Adrenal gland (tissue), 12 donors: Measurements from ENCODE around the gene DKKL1. TPM values are rescaled to one million over a fixed set of nuclear protein-coding genes. Genes with fewer than 3 reads are reported as not detected.
"Not testable (repeated sequence)": the region's sequence is repeated elsewhere in the genome, so short reads cannot be mapped to it uniquely, and the experiment has no call there.

Source experiments
- DNase-seq, 7 donors: peaks; one replicate each; pipeline ENCODE4 v3.0.0-alpha.2; 2019 to 2020
- H3K27ac ChIP-seq, 5 donors: fragments of 200-600 bp; sonication (generic) in 4 of 5; 1 replicate in 3 of 5; 2 replicates in 2 of 5; pipeline versions ENCODE4 v1.5.1 to v1.8.0; 2016 to 2020; ENCODE audit warnings: mild to moderate bottlenecking in 1 of 5
- H3K27me3 ChIP-seq: fragments of 200-600 bp; 2 replicates; pipeline ENCODE4 v1.8.0; 2021
- H3K36me3 ChIP-seq, 2 donors: fragments of 200-600 bp; replicated peaks in 1 of 2; 1 replicate in 1 of 2; 2 replicates in 1 of 2; pipeline versions ENCODE4 v1.5.1 to v1.8.0; 2018 to 2022
- H3K4me1 ChIP-seq, 2 donors: fragments of 200-600 bp; replicated peaks in 1 of 2; 1 replicate in 1 of 2; 2 replicates in 1 of 2; pipeline versions ENCODE4 v1.5.1 to v1.8.0; 2018 to 2021
- H3K4me3 ChIP-seq, 4 donors: fragments of 200-600 bp; sonication (generic) in 3 of 4; one replicate each; pipeline ENCODE4 v1.5.1; 2016 to 2018
- H3K9me3 ChIP-seq, 3 donors: fragments of 200-600 bp; sonication (generic) in 1 of 3; replicated peaks in 1 of 3; 1 replicate in 2 of 3; 2 replicates in 1 of 3; pipeline versions ENCODE4 v1.5.1 to v1.8.0; 2016 to 2021
- POLR2A ChIP-seq, 2 donors: fragments of 450-650 bp; IDR thresholded peaks; one replicate each; pipeline ENCODE4 v1.6.1; 2017; ENCODE audit warnings: antibody characterized with exemption in 2 of 2, mild to moderate bottlenecking in 2 of 2, moderate library complexity in 1 of 2
- WGBS, 4 donors: extraction: QIAGEN DNeasy Blood & Tissue Kit in 2 of 4; methylation state at CpG; one replicate each; pipeline versions ENCODE4 v1.1.5 to v1.1.7; 2013 to 2017; 5-methylcytosine and 5-hydroxymethylcytosine counted together
- intact Hi-C, 2 donors: fragments of 100-400 bp; cut with DNase I; formaldehyde crosslinking; loops; one replicate each; pipeline versions ENCODE4 v1.14.1 to v1.15.0; 2022 to 2023
- polyA plus RNA-seq, 3 donors: library from polyadenylated mRNA; stranded (reverse); fragments of 200-250 nt in 2 of 3; fragments of 350-450 nt in 1 of 3; fragmentation: Illumina TruSeq in 1 of 3; extraction: RNeasy Lipid Tissue Mini Kit (QIAGEN cat#74804) in 1 of 3; gene quantifications; one replicate each; pipeline ENCODE4 v1.2.3, GENCODE V29; 2013 to 2014
- total RNA-seq, 9 donors: library from RNA; depleted of rRNA in 4 of 9; stranded (reverse); fragments of >200 nt in 4 of 9; fragments of 120-200 nt in 1 of 9; fragmentation: NEBNext Ultra II Directional in 1 of 9; extraction: Animal tissue kit (Norgen Biotek cat#: 25700) in 1 of 9; gene quantifications; one replicate each; pipeline versions ENCODE4 v1.1.0 to v1.2.4, GENCODE V29; 2013 to 2023
- TF ChIP-seq, protein P1 (sequence below), 6 experiments: fragments of 450-650 bp in 4 of 6; fragments of 200-600 bp in 2 of 6; sonication (generic) in 1 of 6; IDR thresholded peaks; 1 replicate in 5 of 6; 2 replicates in 1 of 6; pipeline versions ENCODE4 v1.5.1 to v1.8.0; 2016 to 2021; ENCODE audit warnings: antibody characterized with exemption in 6 of 6, mild to moderate bottlenecking in 2 of 6, moderate library complexity in 1 of 6
- donor health status: healthy with polysubstance abuse.
- donor health status: Bipolar disorder and iron deficiency.
- donor health status: DM: yes; HTN: yes; CAD: no.
- donor health status: DM: no; HTN: no; CAD: no.
- donor health status: DM: no; HTN: no; CAD: no.
- donor health status: DM: yes; HTN: yes; CAD: no.

DKKL1 gene
- total and polyA plus RNA-seq, 12 donors: 0.28 to 0.56 (median 0.44) TPM; not detected in 6

DNA sequence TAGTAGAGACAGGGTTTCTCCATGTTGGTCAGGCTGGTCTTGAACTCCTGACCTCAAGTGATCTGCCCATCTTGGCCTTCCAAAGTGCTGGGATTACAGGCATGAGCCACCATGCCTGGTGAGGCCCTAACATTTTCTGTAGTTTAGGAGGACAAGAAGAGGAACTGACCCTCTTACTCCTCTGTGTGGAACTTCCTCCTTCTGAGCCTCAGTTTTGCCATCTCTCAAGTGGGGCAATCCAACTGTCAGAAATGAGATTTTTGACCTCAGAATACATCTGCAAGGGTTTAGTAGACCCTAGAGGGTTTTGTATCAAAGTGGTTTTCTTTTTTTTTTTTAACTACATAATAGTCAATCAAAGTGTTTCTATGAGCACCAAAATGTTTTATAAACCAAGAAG is 2.4 kb downstream of the DKKL1 start:
- Histone ChIP-seq H3K27me3 (no peaks in the 10 kb centered on the region), H3K36me3 (no peaks in the 10 kb centered on the region), H3K27ac (no peak overlapping the region), H3K4me3 (no peak overlapping the region), H3K4me1 (peaks cover 8 to 10% of the 10 kb centered on the region in 2 donors), H3K9me3 (no peaks in the 10 kb centered on the region)
- DNase-seq: no peak
- TF ChIP-seq, protein P1, sequence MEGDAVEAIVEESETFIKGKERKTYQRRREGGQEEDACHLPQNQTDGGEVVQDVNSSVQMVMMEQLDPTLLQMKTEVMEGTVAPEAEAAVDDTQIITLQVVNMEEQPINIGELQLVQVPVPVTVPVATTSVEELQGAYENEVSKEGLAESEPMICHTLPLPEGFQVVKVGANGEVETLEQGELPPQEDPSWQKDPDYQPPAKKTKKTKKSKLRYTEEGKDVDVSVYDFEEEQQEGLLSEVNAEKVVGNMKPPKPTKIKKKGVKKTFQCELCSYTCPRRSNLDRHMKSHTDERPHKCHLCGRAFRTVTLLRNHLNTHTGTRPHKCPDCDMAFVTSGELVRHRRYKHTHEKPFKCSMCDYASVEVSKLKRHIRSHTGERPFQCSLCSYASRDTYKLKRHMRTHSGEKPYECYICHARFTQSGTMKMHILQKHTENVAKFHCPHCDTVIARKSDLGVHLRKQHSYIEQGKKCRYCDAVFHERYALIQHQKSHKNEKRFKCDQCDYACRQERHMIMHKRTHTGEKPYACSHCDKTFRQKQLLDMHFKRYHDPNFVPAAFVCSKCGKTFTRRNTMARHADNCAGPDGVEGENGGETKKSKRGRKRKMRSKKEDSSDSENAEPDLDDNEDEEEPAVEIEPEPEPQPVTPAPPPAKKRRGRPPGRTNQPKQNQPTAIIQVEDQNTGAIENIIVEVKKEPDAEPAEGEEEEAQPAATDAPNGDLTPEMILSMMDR (IDR thresholded peaks at IDR 0.05): no peak
- no peak for TF ChIP-seq POLR2A (IDR thresholded peaks at IDR 0.05)
- intact Hi-C loops: no loop called here

DNA sequence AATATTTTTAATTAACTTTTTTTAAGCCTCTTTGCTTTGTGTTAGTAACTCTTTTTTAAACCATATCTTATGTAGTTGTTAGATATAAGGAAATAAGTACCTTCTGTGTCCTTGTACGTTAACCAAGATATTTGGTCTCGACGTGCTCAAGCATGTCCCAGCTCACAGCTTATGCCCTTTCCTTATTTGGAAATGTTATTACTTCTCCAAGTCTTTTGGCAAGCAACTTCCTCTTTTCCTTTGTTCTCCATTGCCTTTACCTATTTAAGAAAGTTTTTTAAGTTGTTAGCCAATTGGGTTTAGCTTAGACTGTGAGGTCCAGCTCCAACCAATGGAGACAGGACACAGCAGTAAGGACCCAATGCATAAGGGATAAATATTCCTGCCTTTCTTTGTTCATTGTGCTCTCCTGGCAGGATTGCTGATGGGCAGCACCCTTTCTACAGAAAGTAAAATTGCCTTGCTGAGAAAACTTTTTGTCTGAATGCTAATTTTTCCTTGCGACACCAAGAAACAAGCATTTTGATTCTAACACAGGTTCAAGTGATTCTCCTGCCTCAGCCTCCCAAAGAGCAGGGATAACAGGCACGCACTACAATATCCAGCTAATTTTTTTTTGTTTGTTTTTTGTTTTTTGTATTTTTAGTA is 5.2 kb downstream of the DKKL1 start:
- H3K27me3 ChIP-seq: no peaks in the 10 kb centered on the region
- DNase-seq: no peak
- whole genome bisulfite sequencing, 4 donors: 79 to 92% (median 89%) methylated on average over 5 of the region's 5 CpGs
- TF ChIP-seq POLR2A (IDR thresholded peaks at IDR 0.05): no peak
- TF ChIP-seq, protein P1 (IDR thresholded peaks at IDR 0.05): no peak
- no peak overlapping the region for H3K4me3 ChIP-seq
- no peak overlapping the region for H3K27ac ChIP-seq
- H3K4me1 ChIP-seq: peaks cover 2 to 4% of the 10 kb centered on the region in 2 donors
- no peaks in the 10 kb centered on the region for H3K36me3 ChIP-seq
- intact Hi-C loops: no loop called here
- H3K9me3 ChIP-seq: no peaks in the 10 kb centered on the region

DNA sequence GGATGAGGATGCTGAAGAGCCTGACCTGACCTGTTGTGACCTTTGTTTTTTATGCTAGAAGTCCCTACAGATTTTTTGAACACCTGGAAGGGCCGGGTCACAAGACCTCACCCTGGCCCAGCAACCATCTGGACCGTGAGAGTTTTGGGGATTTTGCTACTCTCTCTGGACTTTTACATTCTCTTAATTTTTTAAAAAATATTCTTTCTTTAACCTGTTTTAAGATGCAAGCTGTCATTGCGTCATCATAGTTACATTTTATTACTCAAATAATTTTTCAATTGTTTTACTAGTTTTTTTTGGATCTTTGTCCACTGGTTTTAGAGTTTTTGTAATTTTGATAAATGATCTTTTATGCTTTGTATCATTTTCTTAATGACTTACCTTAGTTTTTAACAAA is 7.5 kb downstream of the DKKL1 start:
- WGBS, 4 donors: 56 to 89% (median 69%) methylated on average over 3 of the region's 3 CpGs
- H3K4me3 ChIP-seq: no peak overlapping the region
- intact Hi-C loops: no loop called here
- no peaks in the 10 kb centered on the region for H3K36me3 ChIP-seq
- no peaks in the 10 kb centered on the region for H3K4me1 ChIP-seq
- no peak for TF ChIP-seq POLR2A (IDR thresholded peaks at IDR 0.05)
- TF ChIP-seq, protein P1 (IDR thresholded peaks at IDR 0.05): no peak
- H3K27ac ChIP-seq: no peak overlapping the region
- no peaks in the 10 kb centered on the region for H3K27me3 ChIP-seq
- no peaks in the 10 kb centered on the region for H3K9me3 ChIP-seq
- no peak for DNase-seq

DNA sequence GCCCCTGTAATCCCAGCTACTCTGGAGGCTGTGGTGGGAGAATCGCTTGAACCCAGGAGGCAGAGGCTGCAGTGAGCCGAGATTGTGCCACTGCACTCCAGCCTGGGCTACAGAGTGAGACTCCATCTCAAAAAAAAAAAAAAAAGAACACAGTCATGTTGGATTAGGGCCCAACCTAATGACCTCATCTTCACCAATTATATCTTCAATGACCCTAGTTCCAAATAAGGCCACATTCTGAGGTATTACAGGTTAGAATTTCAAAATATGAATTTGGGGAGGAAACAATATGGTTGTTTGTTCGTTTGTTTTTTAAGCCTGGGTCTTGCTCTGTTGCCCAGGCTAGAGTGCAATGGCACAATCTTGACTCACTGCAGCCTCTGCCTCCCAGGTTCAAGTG is 9.5 kb downstream of the DKKL1 start:
- not testable (repeated sequence) for H3K9me3 ChIP-seq

More for the DNA sequence above, 9.5 kb downstream of the DKKL1 start:
- H3K4me1 ChIP-seq, H3K27me3 ChIP-seq, intact Hi-C loops, H3K27ac ChIP-seq, H3K4me3 ChIP-seq, H3K36me3 ChIP-seq, DNase-seq: not testable (repeated sequence)
- 69 to 85% (median 78%) methylated on average over 3 of the region's 3 CpGs for WGBS, 4 donors
